ENCODE results near the gene WDR27. TPM values are rescaled to one million over a fixed set of nuclear protein-coding genes. Genes with fewer than 3 reads are reported as not detected.
"Not testable (repeated sequence)": the region's sequence is repeated elsewhere in the genome, so short reads cannot be mapped to it uniquely, and the experiment has no call there.

The WDR27 gene
- polyA plus RNA-seq, 4 donors, result 9.7 to 62.2 (median 14.7) TPM

- Histone ChIP-seq H3K27me3 (ENCODE audit: control insufficient read depth in 3 of 3, insufficient read depth in 3 of 3, low read length in 3 of 3) (no peaks in the 10 kb centered on the region), H3K4me1 (ENCODE audit: control insufficient read depth in 3 of 3, insufficient read depth in 2 of 3, low read depth in 1 of 3, low read length in 2 of 3) (peaks cover 0 to 18% (median 5%) of the 10 kb centered on the region in 3 donors), H3K36me3 (ENCODE audit: control insufficient read depth in 3 of 3, insufficient read depth in 2 of 3, low read depth in 1 of 3, low read length in 3 of 3) (no peaks in the 10 kb centered on the region), H3K9me3 (ENCODE audit: control insufficient read depth in 2 of 2, insufficient read depth in 1 of 2, low read depth in 1 of 2, low read length in 1 of 2) (no peaks in the 10 kb centered on the region), H3K4me3 (ENCODE audit: low read depth in 1 of 3, low read length in 3 of 3) (no peak overlapping the region), H3K27ac (ENCODE audit: low read depth in 1 of 3, low read length in 2 of 3) (no peak overlapping the region)
- FAIRE-seq, result no peak
- WGBS, 3 donors, result 81 to 90% (median 82%) methylated on average over 5 of the region's 5 CpGs
- DNase-seq, result no peak
Measured at GRCh38 chr6:169487579-169488436, 214.0 kb downstream of the WDR27 start.

GRCh38 chr6:169479783-169480495 lies 221.9 kb downstream of the WDR27 start:
- 96% methylated on average over 30 to 34 of the region's 34 CpGs for WGBS, 3 donors
- FAIRE-seq, result no peak
- Histone ChIP-seq H3K27ac (ENCODE audit: low read depth in 1 of 3, low read length in 2 of 3) (no peak overlapping the region), H3K4me1 (ENCODE audit: control insufficient read depth in 3 of 3, insufficient read depth in 2 of 3, low read depth in 1 of 3, low read length in 2 of 3) (no peaks in the 10 kb centered on the region), H3K27me3 (ENCODE audit: control insufficient read depth in 3 of 3, insufficient read depth in 3 of 3, low read length in 3 of 3) (no peaks in the 10 kb centered on the region), H3K4me3 (ENCODE audit: low read depth in 1 of 3, low read length in 3 of 3) (no peak overlapping the region), H3K9me3 (ENCODE audit: control insufficient read depth in 2 of 2, insufficient read depth in 1 of 2, low read depth in 1 of 2, low read length in 1 of 2) (peaks cover 0 to 24% of the 10 kb centered on the region in 2 donors), H3K36me3 (ENCODE audit: control insufficient read depth in 3 of 3, insufficient read depth in 2 of 3, low read depth in 1 of 3, low read length in 3 of 3) (peaks cover 0 to 4% (median 0%) of the 10 kb centered on the region in 3 donors)
- no peak for DNase-seq

GRCh38 chr6:169474362-169474761 lies 227.5 kb downstream of the WDR27 start:
- Histone ChIP-seq H3K4me1 (ENCODE audit: control insufficient read depth in 3 of 3, insufficient read depth in 2 of 3, low read depth in 1 of 3, low read length in 2 of 3) (peaks cover 0 to 2% (median 0%) of the 10 kb centered on the region in 3 donors), H3K4me3 (ENCODE audit: low read depth in 1 of 3, low read length in 3 of 3) (no peak overlapping the region), H3K9me3 (ENCODE audit: control insufficient read depth in 2 of 2, insufficient read depth in 1 of 2, low read depth in 1 of 2, low read length in 1 of 2) (peaks cover 0 to 19% of the 10 kb centered on the region in 2 donors), H3K36me3 (ENCODE audit: control insufficient read depth in 3 of 3, insufficient read depth in 2 of 3, low read depth in 1 of 3, low read length in 3 of 3) (no peaks in the 10 kb centered on the region), H3K27me3 (ENCODE audit: control insufficient read depth in 3 of 3, insufficient read depth in 3 of 3, low read length in 3 of 3) (no peaks in the 10 kb centered on the region), H3K27ac (ENCODE audit: low read depth in 1 of 3, low read length in 2 of 3) (no peak overlapping the region)
- FAIRE-seq, result no peak
- WGBS, 3 donors, result 92 to 97% (median 96%) methylated on average over 1 of the region's 1 CpG
- DNase-seq, result no peak

- Histone ChIP-seq H3K36me3 (ENCODE audit: control insufficient read depth in 3 of 3, insufficient read depth in 2 of 3, low read depth in 1 of 3, low read length in 3 of 3) (no peaks in the 10 kb centered on the region), H3K4me3 (ENCODE audit: low read depth in 1 of 3, low read length in 3 of 3) (no peak overlapping the region), H3K9me3 (ENCODE audit: control insufficient read depth in 2 of 2, insufficient read depth in 1 of 2, low read depth in 1 of 2, low read length in 1 of 2) (peaks cover 0 to 22% of the 10 kb centered on the region in 2 donors), H3K4me1 (ENCODE audit: control insufficient read depth in 3 of 3, insufficient read depth in 2 of 3, low read depth in 1 of 3, low read length in 2 of 3) (peaks cover 0 to 2% (median 0%) of the 10 kb centered on the region in 3 donors), H3K27me3 (ENCODE audit: control insufficient read depth in 3 of 3, insufficient read depth in 3 of 3, low read length in 3 of 3) (no peaks in the 10 kb centered on the region), H3K27ac (ENCODE audit: low read depth in 1 of 3, low read length in 2 of 3) (no peak overlapping the region)
- DNase-seq, result no peak
- WGBS, 3 donors, result 45 to 71% (median 61%) methylated on average over 1 of the region's 1 CpG
- no peak for FAIRE-seq
Measured at GRCh38 chr6:169473663-169474062, 228.2 kb downstream of the WDR27 start.

- 72 to 95% (median 86%) methylated on average over 3 of the region's 3 CpGs for WGBS, 3 donors
- Histone ChIP-seq H3K4me1 (ENCODE audit: control insufficient read depth in 3 of 3, insufficient read depth in 2 of 3, low read depth in 1 of 3, low read length in 2 of 3) (peaks cover 0 to 2% (median 0%) of the 10 kb centered on the region in 3 donors), H3K9me3 (ENCODE audit: control insufficient read depth in 2 of 2, insufficient read depth in 1 of 2, low read depth in 1 of 2, low read length in 1 of 2) (peaks cover 0 to 30% of the 10 kb centered on the region in 2 donors), H3K4me3 (ENCODE audit: low read depth in 1 of 3, low read length in 3 of 3) (no peak overlapping the region), H3K36me3 (ENCODE audit: control insufficient read depth in 3 of 3, insufficient read depth in 2 of 3, low read depth in 1 of 3, low read length in 3 of 3) (no peaks in the 10 kb centered on the region), H3K27me3 (ENCODE audit: control insufficient read depth in 3 of 3, insufficient read depth in 3 of 3, low read length in 3 of 3) (no peaks in the 10 kb centered on the region), H3K27ac (ENCODE audit: low read depth in 1 of 3, low read length in 2 of 3) (no peak overlapping the region)
- no peak for FAIRE-seq
- DNase-seq, result no peak
Measured at GRCh38 chr6:169472786-169473416, 228.9 kb downstream of the WDR27 start.

- Histone ChIP-seq H3K27ac (ENCODE audit: low read depth in 1 of 3, low read length in 2 of 3) (no peak overlapping the region), H3K4me3 (ENCODE audit: low read depth in 1 of 3, low read length in 3 of 3) (no peak overlapping the region), H3K4me1 (ENCODE audit: control insufficient read depth in 3 of 3, insufficient read depth in 2 of 3, low read depth in 1 of 3, low read length in 2 of 3) (peaks cover 0 to 2% (median 0%) of the 10 kb centered on the region in 3 donors), H3K9me3 (ENCODE audit: control insufficient read depth in 2 of 2, insufficient read depth in 1 of 2, low read depth in 1 of 2, low read length in 1 of 2) (peaks cover 0 to 40% of the 10 kb centered on the region in 2 donors), H3K36me3 (ENCODE audit: control insufficient read depth in 3 of 3, insufficient read depth in 2 of 3, low read depth in 1 of 3, low read length in 3 of 3) (no peaks in the 10 kb centered on the region), H3K27me3 (ENCODE audit: control insufficient read depth in 3 of 3, insufficient read depth in 3 of 3, low read length in 3 of 3) (no peaks in the 10 kb centered on the region)
- FAIRE-seq (no peak), DNase-seq (no peak)
- WGBS, 3 donors, result 94 to 97% (median 96%) methylated on average over 2 of the region's 2 CpGs
Measured at GRCh38 chr6:169470790-169471189, 231.0 kb downstream of the WDR27 start.

- Histone ChIP-seq H3K27ac (ENCODE audit: low read depth in 1 of 3, low read length in 2 of 3) (no peak overlapping the region), H3K9me3 (ENCODE audit: control insufficient read depth in 2 of 2, insufficient read depth in 1 of 2, low read depth in 1 of 2, low read length in 1 of 2) (peaks cover 0 to 36% of the 10 kb centered on the region in 2 donors), H3K27me3 (ENCODE audit: control insufficient read depth in 3 of 3, insufficient read depth in 3 of 3, low read length in 3 of 3) (no peaks in the 10 kb centered on the region), H3K4me1 (ENCODE audit: control insufficient read depth in 3 of 3, insufficient read depth in 2 of 3, low read depth in 1 of 3, low read length in 2 of 3) (peaks cover 0 to 2% (median 0%) of the 10 kb centered on the region in 3 donors), H3K36me3 (ENCODE audit: control insufficient read depth in 3 of 3, insufficient read depth in 2 of 3, low read depth in 1 of 3, low read length in 3 of 3) (no peaks in the 10 kb centered on the region), H3K4me3 (ENCODE audit: low read depth in 1 of 3, low read length in 3 of 3) (no peak overlapping the region)
- FAIRE-seq (no peak), DNase-seq (no peak)
- WGBS, 3 donors, result 24 to 70% (median 25%) methylated on average over 1 of the region's 1 CpG
Measured at GRCh38 chr6:169469028-169469427, 232.8 kb downstream of the WDR27 start.

- 82 to 87% (median 85%) methylated on average over 4 of the region's 4 CpGs for WGBS, 3 donors
- not testable (repeated sequence) for H3K4me1 ChIP-seq (ENCODE audit: control insufficient read depth in 3 of 3, insufficient read depth in 2 of 3, low read depth in 1 of 3, low read length in 2 of 3); DNase-seq; H3K4me3 ChIP-seq (ENCODE audit: low read depth in 1 of 3, low read length in 3 of 3); H3K27ac ChIP-seq (ENCODE audit: low read depth in 1 of 3, low read length in 2 of 3); H3K36me3 ChIP-seq (ENCODE audit: control insufficient read depth in 3 of 3, insufficient read depth in 2 of 3, low read depth in 1 of 3, low read length in 3 of 3); H3K27me3 ChIP-seq (ENCODE audit: control insufficient read depth in 3 of 3, insufficient read depth in 3 of 3, low read length in 3 of 3); FAIRE-seq
- H3K9me3 ChIP-seq (ENCODE audit: control insufficient read depth in 2 of 2, insufficient read depth in 1 of 2, low read depth in 1 of 2, low read length in 1 of 2), result peaks cover 0 to 34% of the 10 kb centered on the region in 2 donors
Measured at GRCh38 chr6:169467755-169468154, 234.1 kb downstream of the WDR27 start.
